HG02678 (cell line): ENCODE data around the gene PNLIP.

Source experiments
- ATAC-seq: cut with Tn5 transposase; IDR thresholded peaks from one replicate; pipeline ENCODE4 v1.9.1; 2021; ENCODE audit warnings: mild to moderate bottlenecking, moderate library complexity; ENCODE audit not compliant: unreplicated experiment

Gene PNLIP

DNA sequence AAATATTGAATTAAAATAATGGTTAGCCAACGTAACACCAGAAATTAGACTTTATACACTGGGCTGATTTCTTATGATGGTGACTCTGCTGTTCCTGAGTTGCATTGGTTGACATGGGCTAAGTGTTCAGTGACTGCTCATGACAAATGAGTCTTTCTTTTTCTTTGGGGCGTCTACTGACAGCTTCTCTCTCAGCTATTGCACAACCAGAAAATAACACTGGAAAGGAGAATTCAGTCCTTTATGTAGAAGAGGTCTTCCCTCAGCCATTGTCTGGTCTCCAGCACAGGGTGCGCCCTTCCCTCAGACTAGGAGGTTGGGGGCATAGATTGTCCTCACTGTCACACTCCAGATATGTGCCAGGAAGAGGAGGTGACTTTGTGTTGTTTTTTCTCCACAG is 21.6 kb downstream of the PNLIP start:
- no peak for ATAC-seq

DNA sequence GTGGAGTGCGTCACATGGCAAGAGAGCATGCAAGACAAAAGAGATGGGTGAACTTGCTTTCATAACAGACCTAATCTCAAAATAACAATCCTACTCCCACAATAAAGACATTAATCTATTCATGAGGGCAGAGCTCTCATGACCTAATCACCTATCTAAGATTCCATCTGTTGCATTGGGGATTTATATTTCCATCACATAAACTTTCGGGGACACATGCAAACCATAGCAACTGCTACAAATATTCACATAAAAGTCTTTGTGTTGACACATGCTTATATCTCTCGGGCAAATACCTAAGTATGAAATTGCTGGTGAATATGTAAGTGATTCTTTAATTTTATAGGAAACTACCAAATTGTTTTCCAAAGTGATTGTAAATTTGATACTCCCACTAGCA is 29.1 kb downstream of the PNLIP start:
- no peak for ATAC-seq

DNA sequence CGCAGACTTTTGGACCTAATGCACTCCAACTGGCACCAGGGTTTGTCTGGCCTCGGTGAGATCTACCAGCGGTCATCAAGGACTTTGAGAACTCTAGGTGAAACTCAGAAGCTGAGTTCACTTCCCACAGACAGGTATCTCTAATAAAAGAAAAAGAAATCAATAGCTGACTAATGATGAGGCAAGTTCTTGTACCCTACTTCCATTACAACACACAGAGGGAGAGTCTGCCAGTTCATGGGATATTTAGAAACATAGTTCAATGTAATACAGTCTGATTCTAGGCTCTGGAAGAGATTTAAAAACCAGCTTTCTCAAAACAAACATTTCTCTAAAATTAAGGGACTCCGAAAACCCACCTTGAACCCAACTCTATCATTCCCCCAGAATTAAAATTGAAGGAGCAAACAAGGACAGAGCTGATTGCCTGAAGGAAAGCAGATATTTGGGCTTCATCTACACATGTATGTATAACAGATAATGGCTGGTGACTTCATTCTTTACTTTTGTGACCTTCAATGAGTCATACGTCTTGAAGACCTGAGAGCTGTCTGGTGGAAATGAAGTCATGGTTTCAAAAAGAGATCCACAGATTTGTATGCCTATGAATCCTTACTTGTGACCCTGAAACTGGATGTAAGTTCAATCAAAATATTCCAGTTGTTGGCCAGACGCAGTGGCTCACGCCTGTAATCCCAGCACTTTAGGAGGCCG is 42.3 kb downstream of the PNLIP start:
- no peak for ATAC-seq

DNA sequence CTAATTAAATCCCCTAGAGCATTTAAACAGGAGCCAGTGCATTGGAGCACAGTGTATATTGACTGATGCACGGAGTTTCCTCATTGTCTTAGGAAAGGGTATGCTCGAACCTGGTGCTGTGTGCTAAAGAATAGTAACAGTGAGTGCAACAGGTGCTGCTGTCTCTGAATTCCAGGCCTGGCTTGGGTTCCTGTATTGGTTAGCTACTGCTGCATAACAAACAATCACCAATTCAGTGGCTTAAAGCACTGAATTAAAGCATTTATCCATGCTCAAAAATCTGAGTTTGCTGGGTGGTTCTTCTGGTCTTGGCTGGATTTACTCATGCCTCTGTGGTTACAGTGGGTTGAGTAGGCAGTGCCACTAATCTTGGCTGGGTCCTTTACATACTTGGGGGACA is 43.3 kb downstream of the PNLIP start:
- no peak for ATAC-seq

DNA sequence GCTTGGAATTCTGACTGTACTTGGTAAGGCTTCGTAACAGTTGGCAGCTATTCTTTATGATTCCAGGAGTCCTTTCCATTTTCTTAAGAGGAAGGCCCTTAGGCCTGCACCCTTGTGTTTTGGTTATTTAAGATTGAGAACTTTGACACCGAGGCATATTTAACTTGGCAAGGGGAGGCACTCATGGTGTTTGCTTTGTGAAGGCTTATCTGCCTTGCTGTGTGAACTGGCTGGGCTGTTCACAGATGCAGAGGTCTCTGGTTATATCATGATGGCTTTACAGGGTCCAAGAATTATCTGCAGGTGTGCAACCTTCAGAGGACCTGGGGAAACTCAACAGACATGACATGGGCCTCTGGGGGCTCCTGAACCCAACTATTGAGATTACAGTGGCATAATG is 44.2 kb downstream of the PNLIP start:
- no peak for ATAC-seq

DNA sequence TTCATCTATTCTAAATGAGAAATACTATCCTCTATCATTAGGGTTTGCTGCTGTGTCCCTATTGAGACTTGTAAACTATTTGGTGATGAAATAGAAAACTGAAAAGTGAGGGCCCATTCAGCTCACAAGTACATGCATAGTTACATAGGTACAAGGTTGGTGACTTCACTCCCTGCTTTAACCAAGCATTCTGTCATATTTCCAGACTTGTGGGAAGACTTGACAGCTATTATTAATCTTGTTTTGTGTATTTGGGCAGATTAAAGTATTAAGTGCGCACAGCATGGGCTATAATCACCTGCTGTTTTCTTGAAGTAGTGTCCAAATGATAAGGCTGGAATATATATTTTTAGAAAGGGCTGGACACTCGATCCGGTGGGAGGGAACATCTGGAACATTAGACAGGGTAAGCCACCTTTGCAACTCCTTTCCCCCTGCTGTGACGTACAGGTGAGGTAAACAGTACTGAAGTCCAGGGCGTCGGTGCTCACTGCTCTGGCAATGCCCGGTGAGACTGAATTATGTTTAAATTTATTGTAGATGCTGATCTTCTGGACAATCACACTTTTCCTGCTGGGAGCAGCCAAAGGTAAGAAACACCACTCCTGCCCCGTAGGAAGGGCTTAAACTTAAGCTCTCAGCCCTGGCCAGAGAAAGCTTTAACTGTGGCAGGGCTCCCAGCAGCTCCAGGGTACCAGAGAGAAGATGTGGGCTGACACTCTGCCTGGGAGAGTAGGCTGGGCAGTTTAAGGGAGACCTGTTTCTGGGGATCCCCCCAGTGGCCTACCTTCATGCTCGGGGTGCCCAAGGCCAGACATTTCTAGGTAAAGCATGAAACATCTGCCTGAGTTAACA is 45.1 kb downstream of the PNLIP start, which contains the start of gene PNLIPRP1:
PNLIPRP1 (plus strand) TSS at position 370 of the 855 bp plus-strand sequence; CDS start at position 541, 171 bp downstream.
- no peak for ATAC-seq

DNA sequence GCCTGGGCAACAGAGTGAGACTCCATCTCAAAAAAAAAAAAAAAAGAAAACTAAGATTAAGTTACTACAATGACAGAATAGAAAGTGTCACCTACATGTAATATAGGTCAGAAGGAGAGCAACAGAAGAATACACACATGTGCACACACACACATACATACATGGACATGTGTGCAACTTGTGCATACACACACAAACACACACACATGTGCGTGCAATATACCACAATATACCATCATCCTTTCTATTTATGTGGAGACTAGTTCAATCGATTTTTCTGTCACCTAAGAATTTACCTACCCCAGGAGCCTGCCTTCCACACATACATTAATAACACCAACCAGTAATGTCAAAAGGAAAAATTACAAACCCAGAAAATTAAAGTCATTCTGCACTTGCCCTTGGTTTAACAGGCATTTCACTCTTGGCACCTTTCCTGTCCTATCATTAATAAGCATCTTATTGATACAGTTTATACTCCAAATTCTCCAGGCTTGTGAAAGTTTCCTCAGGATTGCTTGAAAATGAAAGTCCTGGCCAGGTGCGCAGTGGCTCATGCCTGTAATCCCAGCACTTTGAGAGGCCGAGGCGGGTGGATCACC is 47.5 kb downstream of the PNLIP start:
- no peak for ATAC-seq

DNA sequence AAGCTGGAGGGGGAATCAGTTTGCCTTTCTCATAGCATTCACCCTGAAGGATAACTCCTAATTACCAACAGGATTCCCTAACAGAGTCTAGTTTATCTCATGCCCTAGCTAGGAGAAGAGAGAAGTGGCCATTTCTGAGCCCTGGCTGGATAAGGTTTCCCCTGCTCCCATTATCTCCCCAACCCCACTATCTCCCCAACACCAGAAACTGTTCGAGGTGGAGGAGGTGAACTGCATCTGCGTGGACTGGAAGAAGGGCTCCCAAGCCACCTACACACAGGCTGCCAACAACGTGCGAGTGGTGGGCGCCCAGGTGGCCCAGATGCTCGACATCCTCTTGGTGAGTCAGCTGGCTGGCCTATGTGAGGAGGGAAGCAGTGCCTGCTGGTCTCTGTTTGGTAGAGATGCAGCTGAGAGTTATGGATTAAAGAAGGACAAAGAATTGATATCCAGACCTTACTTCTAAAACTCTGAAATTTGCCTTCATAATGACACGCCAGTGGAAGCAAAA is 48.8 kb downstream of the PNLIP start:
- no peak for ATAC-seq

DNA sequence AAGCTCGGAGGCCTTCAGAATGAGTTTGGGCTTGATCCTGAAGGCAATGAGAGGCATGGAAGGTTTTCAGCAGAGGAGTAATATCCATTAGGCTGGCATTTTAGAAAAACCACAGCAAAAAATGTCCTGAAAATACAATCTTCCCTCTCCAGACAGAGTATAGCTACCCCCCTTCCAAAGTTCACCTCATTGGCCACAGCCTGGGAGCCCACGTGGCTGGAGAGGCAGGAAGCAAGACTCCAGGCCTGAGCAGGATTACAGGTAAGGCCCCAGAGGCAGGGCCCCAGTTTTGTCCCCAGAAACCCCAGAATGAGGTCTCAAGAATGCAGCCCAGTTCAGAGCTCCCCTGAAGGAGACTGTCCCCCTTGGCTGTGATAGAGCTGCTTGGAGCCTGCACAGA is 50.3 kb downstream of the PNLIP start:
- no peak for ATAC-seq

DNA sequence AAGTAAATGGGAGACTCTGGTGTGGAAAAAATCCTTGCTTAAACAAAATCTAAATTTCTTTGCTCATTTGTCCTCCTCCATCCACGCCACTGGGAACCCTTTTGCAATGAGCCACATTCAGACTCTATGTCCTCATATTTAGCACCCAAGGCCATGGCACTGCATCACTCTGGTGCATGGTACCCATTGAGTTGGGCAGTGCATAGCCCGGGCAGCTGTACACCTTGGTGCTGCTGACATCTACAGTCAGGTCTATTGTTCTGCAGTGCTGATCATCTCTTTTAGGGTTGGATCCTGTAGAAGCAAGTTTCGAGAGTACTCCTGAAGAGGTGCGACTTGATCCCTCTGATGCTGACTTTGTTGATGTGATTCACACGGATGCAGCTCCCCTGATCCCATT is 51.8 kb downstream of the PNLIP start:
- no peak for ATAC-seq

DNA sequence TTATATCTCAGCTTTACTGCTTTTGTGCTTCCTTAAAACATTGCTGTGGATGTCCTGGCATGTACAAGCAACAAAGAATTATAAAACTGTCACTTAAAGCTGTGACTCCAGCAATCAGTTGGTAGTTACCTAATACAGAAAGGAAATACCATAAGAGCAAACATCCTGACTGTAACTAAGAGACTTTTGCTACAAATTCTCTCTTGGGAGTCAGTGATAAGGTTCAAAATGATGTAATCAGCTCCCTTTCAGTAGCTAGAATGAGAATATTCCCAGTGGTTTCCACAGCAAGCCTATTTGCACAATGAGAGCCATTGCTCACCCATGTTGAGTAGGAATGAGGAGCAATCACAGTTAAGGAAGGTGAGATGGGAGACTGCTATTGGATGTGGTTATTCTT is 52.6 kb downstream of the PNLIP start:
- ATAC-seq, result no peak

DNA sequence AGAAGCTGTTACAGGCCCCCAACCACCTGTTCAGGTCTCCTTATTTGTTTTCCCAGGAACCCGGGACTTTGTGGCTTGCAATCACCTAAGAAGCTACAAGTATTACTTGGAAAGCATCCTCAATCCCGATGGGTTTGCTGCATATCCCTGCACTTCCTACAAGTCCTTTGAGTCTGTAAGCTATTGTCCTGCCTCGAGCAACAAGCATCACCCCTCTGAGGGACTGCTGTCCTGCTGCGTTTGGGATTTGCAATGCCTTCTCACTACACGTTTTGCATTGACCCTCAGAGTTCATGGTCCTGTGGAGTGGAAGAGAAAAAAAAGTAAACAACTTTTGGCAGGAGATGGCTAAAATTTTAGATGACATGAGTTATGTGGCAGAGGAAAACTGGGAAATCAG is 54.3 kb downstream of the PNLIP start:
- ATAC-seq, result no peak

DNA sequence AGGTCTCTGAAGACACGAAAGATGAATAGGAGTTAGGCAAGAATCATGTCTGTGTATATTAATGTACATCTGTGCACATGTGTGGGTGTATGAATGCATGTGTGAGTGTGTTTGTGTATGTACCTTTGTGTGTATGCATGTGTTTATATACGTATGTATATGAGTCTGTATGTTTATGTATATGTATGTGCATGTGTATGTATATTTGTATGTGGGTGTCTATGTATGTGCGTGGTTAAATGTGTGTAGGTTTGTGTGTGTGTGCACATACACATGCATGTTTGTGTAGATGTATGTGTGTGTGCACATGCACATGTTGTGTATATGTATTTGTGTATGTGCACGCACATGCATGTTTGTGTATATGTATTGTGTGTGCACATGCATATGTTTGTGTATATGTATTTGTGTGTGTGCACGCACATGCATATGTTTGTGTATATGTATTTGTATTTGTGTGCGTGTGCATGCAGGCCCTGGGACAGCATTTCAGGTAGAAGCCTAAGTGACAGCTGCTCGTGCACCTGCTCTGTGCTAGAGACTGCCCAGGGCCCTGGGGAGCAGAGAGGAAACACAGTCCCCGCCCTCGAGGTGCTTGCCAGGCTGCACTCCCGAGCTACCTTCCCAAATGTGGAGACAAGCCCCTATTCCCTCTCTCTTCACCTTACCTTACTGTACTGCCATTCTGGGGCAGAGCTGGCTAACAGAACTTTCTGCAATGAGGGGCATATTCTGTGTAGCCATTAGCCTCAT is 57.1 kb downstream of the PNLIP start:
- no peak for ATAC-seq

DNA sequence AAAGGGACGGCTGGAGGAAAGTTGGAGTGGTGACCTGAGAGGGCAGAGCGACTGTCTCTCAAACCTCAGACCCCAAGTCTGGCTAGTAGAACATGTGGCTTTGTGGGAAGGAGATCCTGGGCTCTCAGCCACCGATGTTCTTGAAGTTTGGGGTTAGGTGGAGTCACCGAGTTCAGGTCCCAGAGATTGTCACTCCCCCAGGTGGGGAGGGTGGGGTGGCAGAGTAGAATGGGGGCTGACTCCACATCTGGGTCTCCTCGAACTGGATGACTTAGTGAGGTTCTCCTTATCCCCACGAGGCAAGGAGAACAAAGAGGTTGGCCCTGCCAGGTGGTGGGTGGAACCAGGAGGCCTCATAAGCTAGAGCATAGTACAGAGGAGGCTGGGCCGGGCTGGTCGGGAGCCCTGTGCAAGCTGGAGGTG is 60.3 kb downstream of the PNLIP start:
- no peak for ATAC-seq

DNA sequence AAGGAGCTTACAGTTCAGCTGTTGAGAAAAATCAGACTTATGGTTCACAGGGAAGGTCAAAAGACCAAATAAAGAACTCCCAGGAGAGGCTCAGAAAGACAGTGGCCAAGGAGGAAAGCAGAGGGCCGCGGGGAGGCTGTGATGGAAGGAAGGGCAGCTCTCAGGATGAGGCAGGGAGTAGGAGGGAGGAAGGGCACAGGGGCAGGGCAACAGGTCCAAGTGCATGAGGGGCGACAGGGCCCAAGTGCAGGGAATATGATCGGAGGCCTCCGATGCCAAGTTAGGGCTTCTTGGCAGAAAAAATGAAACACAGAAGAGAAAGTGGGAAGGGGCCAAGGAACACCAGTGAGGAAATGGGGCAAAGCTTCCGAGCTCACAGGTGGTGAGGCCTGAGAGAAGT is 61.6 kb downstream of the PNLIP start:
- no peak for ATAC-seq

DNA sequence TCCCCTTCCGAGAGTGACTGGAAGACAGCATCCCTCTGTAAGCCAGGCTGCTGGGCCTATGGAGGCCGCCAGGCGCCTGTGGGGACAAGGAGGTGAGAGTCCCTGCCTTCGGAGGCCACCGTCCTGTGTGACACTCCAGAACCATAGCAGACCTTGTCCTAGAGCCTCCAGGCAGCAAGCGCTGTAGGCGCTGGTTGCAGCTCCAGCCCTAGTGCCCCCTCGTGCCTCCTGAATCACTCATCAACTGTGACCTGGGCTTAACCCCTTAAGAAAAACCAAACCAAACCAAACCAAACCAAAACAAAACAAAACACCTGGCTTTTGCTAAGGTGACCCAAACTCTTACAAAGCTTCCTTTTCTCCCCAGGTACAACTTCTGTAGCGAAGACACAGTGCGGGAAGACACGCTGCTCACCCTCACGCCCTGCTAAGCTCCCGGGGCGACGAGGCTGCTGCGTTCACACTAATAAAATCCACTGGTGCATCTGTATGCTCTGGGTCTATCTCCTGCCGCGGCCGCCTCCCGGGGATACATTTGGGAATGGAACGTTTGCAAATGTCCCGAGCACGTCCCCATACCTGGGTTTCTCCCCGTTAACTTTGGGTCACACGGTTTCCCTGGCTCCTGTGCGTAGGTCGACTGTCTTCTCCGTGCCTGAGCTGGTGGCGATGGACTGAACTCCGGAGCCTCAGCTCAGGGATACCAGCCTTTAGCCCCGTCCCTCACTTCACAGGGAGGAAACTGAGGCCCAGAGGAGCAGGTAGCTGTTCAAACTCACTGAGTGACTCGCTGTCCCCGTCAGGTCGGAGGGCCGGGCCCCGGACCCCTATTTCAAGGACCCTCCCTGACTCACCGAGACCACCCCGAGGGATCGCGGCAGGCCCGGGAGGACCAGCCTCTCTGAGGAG is 63.2 kb downstream of the PNLIP start:
- ATAC-seq, result no peak

DNA sequence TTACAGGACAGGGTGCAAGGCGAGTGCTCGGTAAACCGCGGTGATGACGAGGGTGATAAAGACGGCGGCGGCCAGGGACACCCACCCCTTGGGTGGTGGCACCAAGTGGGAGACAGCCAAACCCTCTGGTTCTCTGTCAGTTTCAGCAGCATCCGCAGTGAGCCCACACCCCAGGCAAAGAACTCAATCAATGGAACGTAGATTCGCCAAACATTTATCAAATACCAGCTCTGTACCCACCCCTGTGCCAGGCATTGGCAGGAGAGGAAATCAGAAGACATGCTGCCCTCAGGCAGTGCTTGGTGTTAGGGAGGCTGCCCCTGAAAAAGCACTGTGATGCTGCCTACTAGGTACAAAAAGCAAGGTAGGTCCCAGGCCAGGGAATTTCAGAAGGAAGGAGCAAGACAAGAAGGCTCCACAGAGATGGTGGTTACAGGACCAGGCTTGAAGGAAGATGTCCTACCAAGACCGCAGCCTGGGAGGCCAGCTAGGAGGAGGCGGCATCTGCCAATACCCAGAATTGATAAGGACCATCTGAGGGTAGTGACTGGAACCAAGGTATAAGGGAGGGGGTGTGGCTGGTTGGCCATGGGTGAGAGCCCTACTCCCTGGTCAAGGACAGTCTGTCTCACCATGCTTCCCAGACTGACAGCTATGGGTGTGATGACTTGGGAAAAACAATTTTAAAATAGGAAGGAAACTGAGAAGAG is 64.9 kb downstream of the PNLIP start:
- ATAC-seq, result no peak

DNA sequence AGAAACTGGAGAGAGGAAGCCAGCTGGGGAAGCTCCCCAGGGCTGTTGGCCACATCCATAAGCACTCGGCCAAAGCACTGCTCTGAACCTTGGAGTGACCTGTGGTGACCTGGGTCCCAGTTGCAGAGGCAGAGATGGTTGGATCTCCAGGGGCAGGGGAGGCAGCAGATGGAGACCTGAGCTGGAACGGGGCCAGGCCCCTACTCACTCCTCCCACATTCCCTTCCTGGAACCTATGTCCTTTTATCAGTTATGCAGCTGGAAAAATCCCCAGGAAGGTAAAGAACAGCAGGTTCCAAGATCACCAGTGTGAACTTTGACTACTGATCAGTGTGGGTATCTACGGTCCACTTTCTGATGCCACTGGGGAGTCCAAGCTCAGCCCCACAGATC is 65.4 kb downstream of the PNLIP start:
- ATAC-seq, result no peak

DNA sequence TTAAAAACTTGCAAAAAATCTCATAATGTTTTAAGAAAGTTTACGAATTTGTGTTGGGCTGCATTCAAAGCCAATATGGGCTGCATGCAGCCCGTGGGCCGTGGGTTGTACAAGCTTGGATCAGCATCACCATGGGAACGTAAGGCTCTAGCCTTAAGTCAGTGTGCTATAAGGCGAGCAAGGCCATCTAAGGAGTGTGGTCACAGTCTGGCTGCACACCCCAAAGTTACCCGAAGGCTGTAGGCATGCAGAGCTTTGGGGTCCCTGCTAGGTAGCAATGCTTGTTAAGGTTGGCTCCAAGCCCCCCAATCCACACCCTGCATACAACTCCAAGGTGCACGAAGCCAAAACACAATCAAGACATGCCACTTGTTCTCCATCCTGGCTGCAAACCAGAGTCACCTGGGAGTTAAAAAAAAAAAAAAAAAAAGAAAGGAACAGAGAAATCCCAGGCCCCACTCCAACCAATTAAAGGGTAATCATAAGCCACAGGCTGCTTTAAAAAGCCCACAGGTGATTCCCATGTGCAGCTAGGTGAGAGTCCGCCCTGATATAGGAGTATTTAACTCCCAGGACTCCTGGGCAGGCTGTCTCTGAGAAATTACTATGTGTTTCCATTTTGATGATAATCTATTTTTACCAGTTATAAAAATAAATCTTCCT is 66.5 kb downstream of the PNLIP start:
- ATAC-seq, result no peak
